ENCODE results near the gene JCHAIN. TPM values are rescaled to one million over a fixed set of nuclear protein-coding genes. Genes with fewer than 3 reads are reported as not detected.
A peak's percentile ranks its signal among the peaks of the same experiment; 100 is the strongest.

JCHAIN gene
- 7.3 TPM for polyA plus RNA-seq (2013)

- no peak within 1 kb of the TSS for H3K27ac ChIP-seq (ENCODE audit: insufficient read depth in 1 of 2, low read depth in 1 of 2, low read length in 2 of 2, poor library complexity in 1 of 2, severe bottlenecking in 2 of 2)
- H3K9me3 ChIP-seq (ENCODE audit: control extremely low read depth in 1 of 5, control insufficient read depth in 4 of 5, insufficient read depth in 2 of 5, low read depth in 1 of 5, low read length in 4 of 5), result no peaks in the 10 kb centered on the region
- ChIA-PET CTCF (interaction anchor here (1.6 kb wide), 1 partner anchor 14 kb away, joined by 7 read pairs; no protein-coding TSS in a partner anchor), POLR2A (no interaction called here)
- peak within 1 kb of the TSS in 2 of 7 experiments; percentile 16 to 58 for H3K4me3 ChIP-seq (ENCODE audit: control insufficient read depth in 1 of 7, extremely low read depth in 1 of 7, insufficient read depth in 4 of 7, low read depth in 2 of 7, low read length in 6 of 7)
- H3K36me3 ChIP-seq (ENCODE audit: control insufficient read depth in 4 of 4, insufficient read depth in 4 of 4, low read length in 3 of 4), result no peaks in the 10 kb centered on the region
- H3K4me1 ChIP-seq (ENCODE audit: control extremely low read depth in 1 of 4, control insufficient read depth in 4 of 4, insufficient read depth in 4 of 4, low read length in 3 of 4), result peaks cover 0 to 21% (median 2%) of the 10 kb centered on the region in 4 experiments
- DNase-seq, result peak in 2 of 3 donors; percentile 52 to 70
- WGBS (ENCODE audit: insufficient coverage), result 100% methylated on average over 1 of the region's 1 CpG
- H3K27me3 ChIP-seq (replicated peaks in 2 of 5; ENCODE audit: control insufficient read depth in 4 of 5, insufficient read depth in 5 of 5, low read length in 4 of 5), result no peaks in the 10 kb centered on the region
Observed at GRCh38 chr4:70666369-70666768, at the start of gene JCHAIN. Gene JCHAIN (minus strand): TSS chr4:70666508. CDS start chr4:70666490, 18 bp downstream.

GRCh38 chr4:70715097-70715496 lies 48.8 kb upstream of the JCHAIN start:
- Histone ChIP-seq H3K36me3 (ENCODE audit: control insufficient read depth in 4 of 4, insufficient read depth in 4 of 4, low read length in 3 of 4) (no peaks in the 10 kb centered on the region), H3K4me1 (ENCODE audit: control extremely low read depth in 1 of 4, control insufficient read depth in 4 of 4, insufficient read depth in 4 of 4, low read length in 3 of 4) (peaks cover 4 to 29% (median 6%) of the 10 kb centered on the region in 4 experiments), H3K27ac (ENCODE audit: insufficient read depth in 1 of 2, low read depth in 1 of 2, low read length in 2 of 2, poor library complexity in 1 of 2, severe bottlenecking in 2 of 2) (no peak overlapping the region), H3K4me3 (ENCODE audit: control insufficient read depth in 1 of 7, extremely low read depth in 1 of 7, insufficient read depth in 4 of 7, low read depth in 2 of 7, low read length in 6 of 7) (no peak overlapping the region), H3K9me3 (ENCODE audit: control extremely low read depth in 1 of 5, control insufficient read depth in 4 of 5, insufficient read depth in 2 of 5, low read depth in 1 of 5, low read length in 4 of 5) (no peaks in the 10 kb centered on the region), H3K27me3 (replicated peaks in 2 of 5; ENCODE audit: control insufficient read depth in 4 of 5, insufficient read depth in 5 of 5, low read length in 4 of 5) (no peaks in the 10 kb centered on the region)
- ChIA-PET CTCF (interaction anchor here (1.0 kb wide), 1 partner anchor 9 kb away, joined by 3 read pairs; no protein-coding TSS in a partner anchor), POLR2A (no interaction called here)
- DNase-seq, result no peak
- WGBS (ENCODE audit: insufficient coverage), result 100% methylated on average over 6 of the region's 6 CpGs

GRCh38 chr4:70714079-70714887 lies 48.0 kb upstream of the JCHAIN start:
- Histone ChIP-seq H3K4me1 (ENCODE audit: control extremely low read depth in 1 of 4, control insufficient read depth in 4 of 4, insufficient read depth in 4 of 4, low read length in 3 of 4) (peaks cover 4 to 29% (median 6%) of the 10 kb centered on the region in 4 experiments), H3K27ac (ENCODE audit: insufficient read depth in 1 of 2, low read depth in 1 of 2, low read length in 2 of 2, poor library complexity in 1 of 2, severe bottlenecking in 2 of 2) (no peak overlapping the region), H3K27me3 (replicated peaks in 2 of 5; ENCODE audit: control insufficient read depth in 4 of 5, insufficient read depth in 5 of 5, low read length in 4 of 5) (no peaks in the 10 kb centered on the region), H3K4me3 (ENCODE audit: control insufficient read depth in 1 of 7, extremely low read depth in 1 of 7, insufficient read depth in 4 of 7, low read depth in 2 of 7, low read length in 6 of 7) (no peak overlapping the region), H3K9me3 (ENCODE audit: control extremely low read depth in 1 of 5, control insufficient read depth in 4 of 5, insufficient read depth in 2 of 5, low read depth in 1 of 5, low read length in 4 of 5) (no peaks in the 10 kb centered on the region), H3K36me3 (ENCODE audit: control insufficient read depth in 4 of 4, insufficient read depth in 4 of 4, low read length in 3 of 4) (no peaks in the 10 kb centered on the region)
- CTCF ChIA-PET, result interaction anchor here (0.6 to 2.7 kb wide), 3 partner anchors 8 to 100 kb away, joined by 3 to 10 read pairs (median 3); no protein-coding TSS in a partner anchor
- no peak for DNase-seq
- WGBS (ENCODE audit: insufficient coverage), result 93% methylated on average over 2 of the region's 5 CpGs
- POLR2A ChIA-PET, result no interaction called here

- no peaks in the 10 kb centered on the region for H3K36me3 ChIP-seq (ENCODE audit: control insufficient read depth in 4 of 4, insufficient read depth in 4 of 4, low read length in 3 of 4)
- H3K27ac ChIP-seq (ENCODE audit: insufficient read depth in 1 of 2, low read depth in 1 of 2, low read length in 2 of 2, poor library complexity in 1 of 2, severe bottlenecking in 2 of 2), result no peak overlapping the region
- H3K4me3 ChIP-seq (ENCODE audit: control insufficient read depth in 1 of 7, extremely low read depth in 1 of 7, insufficient read depth in 4 of 7, low read depth in 2 of 7, low read length in 6 of 7), result no peak overlapping the region
- ChIA-PET CTCF (interaction anchor here (2.7 kb wide), 1 partner anchor 22 kb away, joined by 10 read pairs; no protein-coding TSS in a partner anchor), POLR2A (no interaction called here)
- WGBS (ENCODE audit: insufficient coverage), result 87% methylated on average over 4 of the region's 7 CpGs
- peak in 2 of 3 donors; percentile 49 to 50 for DNase-seq
- peaks cover 4 to 29% (median 6%) of the 10 kb centered on the region in 4 experiments for H3K4me1 ChIP-seq (ENCODE audit: control extremely low read depth in 1 of 4, control insufficient read depth in 4 of 4, insufficient read depth in 4 of 4, low read length in 3 of 4)
- no peaks in the 10 kb centered on the region for H3K27me3 ChIP-seq (replicated peaks in 2 of 5; ENCODE audit: control insufficient read depth in 4 of 5, insufficient read depth in 5 of 5, low read length in 4 of 5)
- no peaks in the 10 kb centered on the region for H3K9me3 ChIP-seq (ENCODE audit: control extremely low read depth in 1 of 5, control insufficient read depth in 4 of 5, insufficient read depth in 2 of 5, low read depth in 1 of 5, low read length in 4 of 5)
Observed at GRCh38 chr4:70713453-70714078, 47.3 kb upstream of the JCHAIN start.

- Histone ChIP-seq H3K4me3 (ENCODE audit: control insufficient read depth in 1 of 7, extremely low read depth in 1 of 7, insufficient read depth in 4 of 7, low read depth in 2 of 7, low read length in 6 of 7) (no peak overlapping the region), H3K9me3 (ENCODE audit: control extremely low read depth in 1 of 5, control insufficient read depth in 4 of 5, insufficient read depth in 2 of 5, low read depth in 1 of 5, low read length in 4 of 5) (no peaks in the 10 kb centered on the region), H3K27me3 (replicated peaks in 2 of 5; ENCODE audit: control insufficient read depth in 4 of 5, insufficient read depth in 5 of 5, low read length in 4 of 5) (no peaks in the 10 kb centered on the region), H3K4me1 (ENCODE audit: control extremely low read depth in 1 of 4, control insufficient read depth in 4 of 4, insufficient read depth in 4 of 4, low read length in 3 of 4) (peaks cover 4 to 29% (median 6%) of the 10 kb centered on the region in 4 experiments), H3K27ac (ENCODE audit: insufficient read depth in 1 of 2, low read depth in 1 of 2, low read length in 2 of 2, poor library complexity in 1 of 2, severe bottlenecking in 2 of 2) (no peak overlapping the region), H3K36me3 (ENCODE audit: control insufficient read depth in 4 of 4, insufficient read depth in 4 of 4, low read length in 3 of 4) (no peaks in the 10 kb centered on the region)
- ChIA-PET CTCF (interaction anchor here (0.9 to 2.7 kb wide), 5 partner anchors 9 to 70 kb away, joined by 3 to 10 read pairs (median 4); no protein-coding TSS in a partner anchor), POLR2A (no interaction called here)
- no peak for DNase-seq
- 100% methylated on average over 4 of the region's 7 CpGs for WGBS (ENCODE audit: insufficient coverage)
Observed at GRCh38 chr4:70712604-70713452, 46.5 kb upstream of the JCHAIN start.

- no peak overlapping the region for H3K4me3 ChIP-seq (ENCODE audit: control insufficient read depth in 1 of 7, extremely low read depth in 1 of 7, insufficient read depth in 4 of 7, low read depth in 2 of 7, low read length in 6 of 7)
- H3K36me3 ChIP-seq (ENCODE audit: control insufficient read depth in 4 of 4, insufficient read depth in 4 of 4, low read length in 3 of 4), result no peaks in the 10 kb centered on the region
- H3K4me1 ChIP-seq (ENCODE audit: control extremely low read depth in 1 of 4, control insufficient read depth in 4 of 4, insufficient read depth in 4 of 4, low read length in 3 of 4), result peaks cover 4 to 29% (median 6%) of the 10 kb centered on the region in 4 experiments
- H3K9me3 ChIP-seq (ENCODE audit: control extremely low read depth in 1 of 5, control insufficient read depth in 4 of 5, insufficient read depth in 2 of 5, low read depth in 1 of 5, low read length in 4 of 5), result no peaks in the 10 kb centered on the region
- no peak for DNase-seq
- WGBS (ENCODE audit: insufficient coverage), result 100% methylated on average over 1 of the region's 3 CpGs
- H3K27ac ChIP-seq (ENCODE audit: insufficient read depth in 1 of 2, low read depth in 1 of 2, low read length in 2 of 2, poor library complexity in 1 of 2, severe bottlenecking in 2 of 2), result no peak overlapping the region
- ChIA-PET POLR2A (no interaction called here), CTCF (interaction anchor here (0.9 to 2.7 kb wide), 5 partner anchors 9 to 70 kb away, joined by 3 to 10 read pairs (median 4); no protein-coding TSS in a partner anchor)
- H3K27me3 ChIP-seq (replicated peaks in 2 of 5; ENCODE audit: control insufficient read depth in 4 of 5, insufficient read depth in 5 of 5, low read length in 4 of 5), result no peaks in the 10 kb centered on the region
Observed at GRCh38 chr4:70712150-70712549, 45.8 kb upstream of the JCHAIN start.

Measured in common myeloid progenitor, CD34-positive (primary cell).